Lower leg skin (tissue), 4 donors: ENCODE measurements around the gene CACNA1B. TPM values are rescaled to one million over a fixed set of nuclear protein-coding genes. Genes with fewer than 3 reads are reported as not detected.
A peak's percentile ranks its signal among the peaks of the same experiment; 100 is the strongest.
"Not testable (repeated sequence)": the region's sequence is repeated elsewhere in the genome, so short reads cannot be mapped to it uniquely, and the experiment has no call there.

ENCODE experiments used
- DNase-seq, 2 donors: peaks; one replicate each; pipeline ENCODE4 v3.0.0-alpha.2; 2019; ENCODE audit warnings: low spot score in 2 of 2
- H3K4me3 ChIP-seq: fragments of 200-600 bp; sonication (generic); 2 replicates; pipeline ENCODE4 v1.5.1; 2017; ENCODE audit warnings: mild to moderate bottlenecking, low read depth; ENCODE audit not compliant: poor library complexity, severe bottlenecking
- CTCF ChIP-seq, 3 donors: fragments of 450-650 bp; IDR thresholded peaks; one replicate each; pipeline ENCODE4 v1.5.1; 2016; ENCODE audit warnings: antibody characterized with exemption in 3 of 3, mild to moderate bottlenecking in 3 of 3, moderate library complexity in 2 of 3
- POLR2A ChIP-seq, 2 donors: fragments of 450-650 bp; IDR thresholded peaks; one replicate each; pipeline ENCODE4 v1.6.1; 2016 to 2017; ENCODE audit warnings: antibody characterized with exemption in 2 of 2, mild to moderate bottlenecking in 1 of 2, moderate library complexity in 1 of 2
- WGBS, 2 donors: methylation state at CpG; one replicate each; pipeline ENCODE4 v1.1.5; 2018; 5-methylcytosine and 5-hydroxymethylcytosine counted together
- intact Hi-C: fragments of 100-400 bp; cut with DNase I; formaldehyde crosslinking; loops from one replicate; pipeline ENCODE4 v1.15.0; 2023; ENCODE audit warnings: low total_unique reads
- total RNA-seq, 4 donors: library from RNA; depleted of rRNA; stranded (reverse); fragments of >200 nt; gene quantifications; one replicate each; pipeline ENCODE4 v1.1.0, GENCODE V29; 2016

The CACNA1B gene
- total RNA-seq, 4 donors from 2014 or later: not detected

- no peak for TF ChIP-seq POLR2A (IDR thresholded peaks at IDR 0.05)
- TF ChIP-seq CTCF (IDR thresholded peaks at IDR 0.05): no peak
- no peak overlapping the region for H3K4me3 ChIP-seq
- 48 to 53% methylated on average over 19 of the region's 19 CpGs for WGBS, 2 donors
- DNase-seq: peak in 1 of 2 donors; percentile 70
- intact Hi-C loops: no loop called here
Observed at GRCh38 chr9:137881591-137882505, 4.3 kb downstream of the CACNA1B start.

- intact Hi-C loops: no loop called here
- WGBS, 2 donors: 78 to 82% methylated on average over 10 of the region's 10 CpGs
- no peak for TF ChIP-seq POLR2A (IDR thresholded peaks at IDR 0.05)
- TF ChIP-seq CTCF (IDR thresholded peaks at IDR 0.05): no peak
- H3K4me3 ChIP-seq: no peak overlapping the region
- DNase-seq: no peak
Observed at GRCh38 chr9:137882506-137882821, 4.9 kb downstream of the CACNA1B start.

- peak in 1 of 2 donors; percentile 45 for DNase-seq
- 100% methylated on average over 1 of the region's 6 CpGs; no CpG with 5 or more reads in 1 of the 2 donors for WGBS, 2 donors
- H3K4me3 ChIP-seq, intact Hi-C loops: not testable (repeated sequence)
Observed at GRCh38 chr9:137883977-137884376, 6.4 kb downstream of the CACNA1B start.

- DNase-seq: peak in 1 of 2 donors; percentile 64
- intact Hi-C loops, H3K4me3 ChIP-seq: not testable (repeated sequence)
- WGBS, 2 donors: 18 to 26% methylated on average over 4 to 6 of the region's 7 CpGs
Observed at GRCh38 chr9:137884547-137884946, 7.0 kb downstream of the CACNA1B start.

- DNase-seq, H3K4me3 ChIP-seq, intact Hi-C loops: not testable (repeated sequence)
- 60% methylated on average over 1 of the region's 12 CpGs for WGBS, 2 donors
Observed at GRCh38 chr9:137885121-137885520, 7.5 kb downstream of the CACNA1B start.

- intact Hi-C loops, DNase-seq, H3K4me3 ChIP-seq: not testable (repeated sequence)
- WGBS, 2 donors: 74% methylated on average over 12 of the region's 12 CpGs; no CpG with 5 or more reads in 1 of the 2 donors
Observed at GRCh38 chr9:137888621-137889020, 11.0 kb downstream of the CACNA1B start.

GRCh38 chr9:137889966-137890365 is 12.4 kb downstream of the CACNA1B start:
- DNase-seq, H3K4me3 ChIP-seq, intact Hi-C loops: not testable (repeated sequence)
- WGBS, 2 donors: 80% methylated on average over 9 of the region's 14 CpGs; no CpG with 5 or more reads in 1 of the 2 donors

GRCh38 chr9:137890768-137891587 is 13.4 kb downstream of the CACNA1B start:
- intact Hi-C loops, H3K4me3 ChIP-seq: not testable (repeated sequence)
- DNase-seq: peak in 1 of 2 donors; percentile 70
- 76 to 79% methylated on average over 15 to 16 of the region's 24 CpGs for WGBS, 2 donors
